ENCODE results near the gene CCDC180.

- TF ChIP-seq CTCF (IDR thresholded peaks at IDR 0.05) (no peak), POLR2A (IDR thresholded peaks at IDR 0.05) (no peak)
These were observed 3.4 kb downstream of the CCDC180 start for GRCh38 chr9:97310896-97311295.

All from body of pancreas (tissue), 4 donors.